GM18519 (cell line): ENCODE measurements around the gene EEF2.
"Not testable (repeated sequence)": the region's sequence is repeated elsewhere in the genome, so short reads cannot be mapped to it uniquely, and the experiment has no call there.

Experiments used
- ATAC-seq: cut with Tn5 transposase; IDR thresholded peaks from one replicate; pipeline ENCODE4 v1.9.1; 2021; ENCODE audit warnings: mild to moderate bottlenecking, moderate library complexity; ENCODE audit not compliant: unreplicated experiment, low FRiP score

Gene EEF2

GRCh38 chr19:3950871-3951861 lies 34.1 kb downstream of the EEF2 start:
- ATAC-seq: no peak

GRCh38 chr19:3949997-3950859 lies 35.0 kb downstream of the EEF2 start:
- no peak for ATAC-seq

DNA sequence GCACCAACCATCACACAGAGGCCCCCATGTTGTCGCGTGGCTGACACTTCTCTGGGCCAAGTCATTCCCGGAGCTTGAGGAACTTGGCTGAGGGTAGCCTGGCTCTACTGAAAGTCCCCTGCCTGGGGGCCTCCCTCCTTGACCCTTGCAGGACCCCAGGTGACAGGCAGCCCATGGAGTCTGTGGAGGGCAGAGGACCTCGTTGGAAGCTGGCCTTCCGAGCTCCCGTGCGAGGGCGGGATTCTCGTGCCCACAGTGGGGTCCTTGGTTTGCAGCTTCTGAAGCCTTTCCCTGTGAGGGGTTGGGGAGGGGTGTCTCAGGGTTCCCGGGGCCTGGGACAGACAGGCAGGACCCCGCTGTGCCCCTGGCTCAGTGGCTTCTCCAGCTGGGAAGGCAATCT lies 36.0 kb downstream of the EEF2 start:
- no peak for ATAC-seq

DNA sequence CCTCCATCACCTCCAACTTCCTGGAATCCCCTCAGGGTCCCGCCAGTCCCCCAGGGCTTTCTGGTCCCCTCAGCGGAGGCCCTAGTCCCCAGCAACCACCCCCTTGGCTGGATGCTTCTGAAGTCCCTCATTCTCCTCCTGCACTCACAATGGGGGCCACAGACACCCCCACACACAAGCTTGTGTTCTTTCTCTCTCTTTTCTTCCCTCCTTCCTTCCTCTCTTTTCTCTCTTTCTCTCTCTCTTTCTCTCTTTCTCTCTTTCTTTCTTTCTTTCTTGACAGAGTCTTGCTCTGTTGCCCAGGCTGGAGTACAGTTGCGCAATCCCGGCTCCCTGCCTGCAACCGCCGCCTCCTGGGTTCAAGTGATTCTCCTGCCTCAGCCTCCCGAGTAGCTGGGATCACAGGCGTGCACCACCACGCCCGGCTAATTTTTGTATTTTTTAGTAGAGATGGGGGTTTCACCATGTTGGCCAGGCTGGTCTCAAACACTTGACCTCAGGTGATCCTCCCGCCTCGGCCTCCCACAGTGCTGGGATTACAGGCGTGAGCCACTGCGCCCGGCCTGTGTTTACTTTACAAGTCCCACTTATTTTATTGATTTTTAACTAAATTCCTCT lies 37.8 kb downstream of the EEF2 start:
- not testable (repeated sequence) for ATAC-seq

- ATAC-seq: no peak
Measured at GRCh38 chr19:3945838-3946237, 39.4 kb downstream of the EEF2 start.

GRCh38 chr19:3944018-3944721 lies 41.1 kb downstream of the EEF2 start:
- ATAC-seq: no peak

GRCh38 chr19:3942790-3943409 lies 42.4 kb downstream of the EEF2 start:
- ATAC-seq: no peak

GRCh38 chr19:3938300-3938950 lies 46.8 kb downstream of the EEF2 start:
- ATAC-seq: not testable (repeated sequence)

- no peak for ATAC-seq
Measured at GRCh38 chr19:3936506-3937442, 48.5 kb downstream of the EEF2 start.

DNA sequence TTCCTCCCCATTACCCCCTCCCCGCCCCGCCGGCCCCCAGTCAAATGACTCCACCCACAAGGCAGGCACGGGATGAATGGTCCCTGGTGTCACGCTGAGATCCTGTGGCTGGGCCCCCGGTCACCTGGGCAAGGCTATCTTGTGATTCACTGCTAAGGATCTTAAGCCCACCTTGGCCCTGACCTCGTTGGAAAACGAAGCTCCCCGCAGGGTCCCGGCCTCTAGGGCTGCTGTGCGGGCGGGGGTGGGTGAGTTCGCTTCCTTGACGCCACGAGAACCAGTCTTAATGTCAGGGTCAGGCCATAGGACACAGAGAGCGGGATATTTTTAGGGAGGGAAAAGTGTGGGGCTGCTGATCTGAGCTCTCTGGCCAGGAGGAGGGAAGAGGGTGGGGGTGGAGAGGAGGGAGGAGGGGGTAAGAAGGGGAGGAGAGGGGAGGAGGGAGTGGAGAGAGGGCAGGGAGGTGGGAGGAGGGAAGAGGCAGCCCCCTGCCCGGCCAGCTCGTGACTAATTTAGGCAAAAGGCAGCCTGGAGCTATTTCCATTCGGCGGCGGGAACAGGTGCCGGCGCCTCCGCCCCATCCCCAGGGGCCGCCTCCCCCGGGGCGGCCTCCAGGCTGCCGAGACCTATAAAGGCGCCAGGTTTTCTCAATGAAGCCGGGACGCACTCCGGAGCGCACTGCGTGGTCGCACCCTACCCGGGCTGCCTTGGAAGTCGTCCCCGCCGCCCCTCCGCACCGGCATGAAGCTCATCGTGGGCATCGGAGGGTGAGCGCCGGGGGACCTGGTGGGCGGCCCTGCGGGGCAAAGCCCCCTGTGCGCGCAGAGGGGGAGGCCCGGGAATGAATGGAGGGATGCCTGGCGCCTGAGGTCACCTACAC lies 52.1 kb downstream of the EEF2 start, which contains the start of gene NMRK2:
NMRK2 (plus strand) TSS at position 139 of the 880 bp plus-strand sequence; CDS start at position 742, 603 bp downstream.
- no peak for ATAC-seq

- ATAC-seq: no peak
Measured at GRCh38 chr19:3931041-3931440, 54.2 kb downstream of the EEF2 start.
